C4-2B (cell line): ENCODE results near the gene TP73.

Source experiments
- H3K27ac ChIP-seq: fragments of 450-650 bp; 2 replicates; pipeline ENCODE4 v1.5.1; 2017
- CTCF ChIP-seq: fragments of 450-650 bp; conservative IDR thresholded peaks from 2 replicates; pipeline ENCODE4 v1.5.1; 2017; ENCODE audit warnings: mild to moderate bottlenecking
- ZFX ChIP-seq: fragments of 450-650 bp; IDR thresholded peaks from 2 replicates; pipeline ENCODE4 v1.6.1; 2017

The TP73 gene

GRCh38 chr1:3627515-3628253, 24.6 kb upstream of the TP73 start:
- TF ChIP-seq CTCF (no peak), ZFX (no peak)
- no peak overlapping the region for H3K27ac ChIP-seq

- TF ChIP-seq CTCF (no peak), ZFX (no peak)
- H3K27ac ChIP-seq, result no peak overlapping the region
These were observed 23.9 kb upstream of the TP73 start for GRCh38 chr1:3628445-3628844.

- TF ChIP-seq CTCF, result no peak
- TF ChIP-seq ZFX, result no peak
These were observed 22.7 kb upstream of the TP73 start for GRCh38 chr1:3629561-3630160.

GRCh38 chr1:3630161-3630611, 22.1 kb upstream of the TP73 start:
- H3K27ac ChIP-seq, result no peak overlapping the region
- TF ChIP-seq ZFX (no peak), CTCF (no peak)

More at GRCh38 chr1:3629561-3630160, 22.7 kb upstream of the TP73 start:
- no peak overlapping the region for H3K27ac ChIP-seq

GRCh38 chr1:3630914-3631313, 21.4 kb upstream of the TP73 start:
- TF ChIP-seq CTCF, result no peak
- no peak for TF ChIP-seq ZFX
- no peak overlapping the region for H3K27ac ChIP-seq

- no peak for TF ChIP-seq ZFX
- TF ChIP-seq CTCF, result no peak
These were observed 20.7 kb upstream of the TP73 start for GRCh38 chr1:3631320-3632260.

More at GRCh38 chr1:3631320-3632260, 20.7 kb upstream of the TP73 start:
- H3K27ac ChIP-seq, result no peak overlapping the region
